ENCODE measurements around the gene PDIA6.

DNA sequence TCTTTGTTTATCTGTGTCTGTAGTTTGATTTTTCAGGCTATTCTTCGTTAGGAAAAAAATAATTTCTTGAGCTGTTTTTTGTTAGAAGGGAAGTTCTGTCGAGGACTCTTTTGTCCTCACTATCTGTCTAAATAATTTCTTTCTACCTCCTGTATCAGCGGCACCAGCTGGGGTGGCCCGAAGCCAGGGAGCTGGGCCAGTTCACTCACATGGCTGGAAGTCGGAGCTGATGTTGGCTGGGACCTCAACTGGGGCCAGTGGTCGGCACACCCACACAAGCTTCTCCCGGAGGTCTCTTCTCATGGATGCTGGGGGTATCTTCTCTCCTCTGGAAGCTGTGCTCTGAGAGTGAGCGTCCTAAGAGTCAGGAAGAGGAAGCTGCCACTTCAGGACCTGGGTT is 8.0 kb upstream of the PDIA6 start:
- TF ChIP-seq, protein P1, sequence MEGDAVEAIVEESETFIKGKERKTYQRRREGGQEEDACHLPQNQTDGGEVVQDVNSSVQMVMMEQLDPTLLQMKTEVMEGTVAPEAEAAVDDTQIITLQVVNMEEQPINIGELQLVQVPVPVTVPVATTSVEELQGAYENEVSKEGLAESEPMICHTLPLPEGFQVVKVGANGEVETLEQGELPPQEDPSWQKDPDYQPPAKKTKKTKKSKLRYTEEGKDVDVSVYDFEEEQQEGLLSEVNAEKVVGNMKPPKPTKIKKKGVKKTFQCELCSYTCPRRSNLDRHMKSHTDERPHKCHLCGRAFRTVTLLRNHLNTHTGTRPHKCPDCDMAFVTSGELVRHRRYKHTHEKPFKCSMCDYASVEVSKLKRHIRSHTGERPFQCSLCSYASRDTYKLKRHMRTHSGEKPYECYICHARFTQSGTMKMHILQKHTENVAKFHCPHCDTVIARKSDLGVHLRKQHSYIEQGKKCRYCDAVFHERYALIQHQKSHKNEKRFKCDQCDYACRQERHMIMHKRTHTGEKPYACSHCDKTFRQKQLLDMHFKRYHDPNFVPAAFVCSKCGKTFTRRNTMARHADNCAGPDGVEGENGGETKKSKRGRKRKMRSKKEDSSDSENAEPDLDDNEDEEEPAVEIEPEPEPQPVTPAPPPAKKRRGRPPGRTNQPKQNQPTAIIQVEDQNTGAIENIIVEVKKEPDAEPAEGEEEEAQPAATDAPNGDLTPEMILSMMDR (IDR thresholded peaks at IDR 0.05) = no peak
- no peak for TF ChIP-seq POLR2AphosphoS5 (IDR thresholded peaks at IDR 0.05)
